IPS-18a (cell line): ENCODE measurements around the gene IRAK3.
"Not testable (repeated sequence)": the region's sequence is repeated elsewhere in the genome, so short reads cannot be mapped to it uniquely, and the experiment has no call there.

ENCODE experiments used
- H3K27ac ChIP-seq: one replicate; pipeline ENCODE4 v1.5.1; 2013; ENCODE audit warnings: low read length
- H3K27me3 ChIP-seq: one replicate; pipeline ENCODE4 v1.6.1; 2013; ENCODE audit warnings: mild to moderate bottlenecking, low read length; ENCODE audit not compliant: control insufficient read depth, insufficient read depth
- H3K36me3 ChIP-seq: one replicate; pipeline ENCODE4 v1.6.1; 2013; ENCODE audit warnings: low read depth, low read length; ENCODE audit not compliant: control insufficient read depth
- H3K4me1 ChIP-seq: one replicate; pipeline ENCODE4 v1.6.1; 2013; ENCODE audit warnings: low read depth, low read length; ENCODE audit not compliant: control insufficient read depth
- H3K4me3 ChIP-seq: one replicate; pipeline ENCODE4 v1.5.1; 2013; ENCODE audit warnings: low read length
- H3K9ac ChIP-seq: one replicate; pipeline ENCODE4 v1.6.1; 2013; ENCODE audit warnings: mild to moderate bottlenecking, low read length, moderate library complexity
- H3K9me3 ChIP-seq: one replicate; pipeline ENCODE4 v1.6.1; 2013; ENCODE audit warnings: low read depth, low read length; ENCODE audit not compliant: control insufficient read depth

IRAK3 gene

DNA sequence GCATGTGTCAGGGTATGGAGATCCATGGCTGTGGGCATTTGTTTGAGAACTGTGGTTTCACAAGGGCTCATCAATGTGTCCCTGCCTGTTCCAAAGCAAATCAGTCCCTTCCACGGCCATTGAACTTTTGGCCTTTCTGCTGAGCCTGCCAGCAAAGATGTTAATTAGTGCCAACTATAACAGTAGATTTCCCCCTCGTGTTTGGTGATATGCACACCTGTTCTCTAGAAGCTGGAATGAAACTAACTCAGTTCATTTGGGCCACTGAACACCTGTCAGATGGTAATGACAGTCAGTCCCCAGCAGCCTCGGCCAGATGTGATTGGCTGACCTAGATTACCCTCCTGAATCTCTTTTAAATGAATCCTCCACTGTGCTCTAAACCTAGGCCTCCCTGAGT lies 43.2 kb downstream of the IRAK3 start:
- Histone ChIP-seq H3K27me3 (peaks cover 8% of the 10 kb centered on the region), H3K4me1 (no peaks in the 10 kb centered on the region), H3K27ac (no peak overlapping the region), H3K9me3 (no peaks in the 10 kb centered on the region), H3K9ac (no peak overlapping the region), H3K36me3 (no peaks in the 10 kb centered on the region), H3K4me3 (no peak overlapping the region)

DNA sequence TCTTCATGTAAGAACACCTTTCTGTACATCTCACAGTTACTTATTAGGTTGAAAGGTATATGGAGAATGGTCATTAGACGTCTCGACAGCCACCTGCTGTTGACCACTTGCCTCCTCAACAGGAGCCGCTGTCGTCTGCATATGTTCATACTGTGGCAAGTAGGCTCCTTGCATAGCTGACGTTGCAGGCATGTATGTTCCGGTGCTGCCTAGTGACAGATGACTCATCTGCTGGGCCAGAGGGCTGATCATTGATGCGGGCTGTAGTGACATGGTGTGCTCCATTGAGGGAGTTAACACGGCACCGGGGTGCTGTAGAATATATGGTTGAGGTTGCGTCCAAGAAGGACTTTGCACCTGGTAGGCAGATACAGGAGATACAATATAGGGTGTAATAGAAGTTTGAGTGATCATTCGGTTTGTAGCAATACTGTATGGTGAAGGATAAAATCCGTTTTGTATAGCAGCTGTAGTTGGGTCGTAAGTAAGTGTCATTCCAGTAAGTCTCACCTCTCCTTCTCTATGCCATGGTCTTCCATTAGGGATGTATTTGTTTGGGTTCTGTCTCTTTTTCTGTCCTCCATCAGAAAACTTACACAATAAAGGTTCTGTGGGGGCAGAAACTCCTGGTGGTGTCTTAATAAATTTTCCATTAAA lies 45.2 kb downstream of the IRAK3 start:
- not testable (repeated sequence) for H3K9ac ChIP-seq, H3K9me3 ChIP-seq, H3K4me3 ChIP-seq, H3K36me3 ChIP-seq, H3K4me1 ChIP-seq, H3K27me3 ChIP-seq, H3K27ac ChIP-seq

DNA sequence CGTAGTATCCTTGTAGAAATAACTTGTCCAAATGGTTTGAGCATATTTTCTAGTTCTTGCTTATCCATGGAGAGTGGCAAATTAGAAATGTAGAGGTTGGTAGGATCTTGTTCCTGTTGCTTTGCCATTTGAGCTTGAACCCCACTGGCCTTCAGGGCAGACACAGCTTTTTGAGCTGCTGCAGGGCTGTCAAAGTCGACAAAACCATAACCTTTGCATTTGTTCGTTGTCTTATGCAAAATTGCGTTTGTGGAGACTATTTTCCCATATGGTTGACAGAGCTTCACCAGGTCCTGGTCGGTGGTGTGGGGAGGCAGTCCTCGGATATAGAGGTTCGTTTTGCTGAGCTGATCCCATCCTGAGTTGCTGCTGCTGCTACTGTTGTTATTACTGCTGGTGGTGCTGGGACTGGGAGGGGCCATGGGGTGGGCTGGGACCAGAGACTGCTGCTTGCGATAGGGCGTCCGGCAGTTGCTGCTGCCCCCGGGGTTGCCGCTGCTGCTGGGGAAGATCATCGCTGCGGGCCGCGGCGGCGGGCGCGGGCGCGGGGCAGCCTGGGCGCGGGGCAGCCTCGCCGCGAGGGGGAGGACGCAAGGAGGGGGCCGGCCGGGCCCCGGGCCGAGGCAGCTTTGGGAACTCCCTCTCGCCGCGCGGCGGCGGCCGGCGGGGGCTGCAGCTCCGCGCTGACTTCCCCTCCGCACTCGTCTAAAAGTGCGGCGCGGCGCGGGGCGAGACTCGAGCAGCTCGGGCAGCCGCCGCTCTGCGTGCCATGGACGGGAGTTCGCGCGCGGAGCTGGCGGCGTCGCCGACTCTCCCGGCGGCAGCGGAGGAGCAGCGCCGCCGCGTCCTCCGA lies 46.0 kb downstream of the IRAK3 start:
- H3K27ac ChIP-seq, H3K27me3 ChIP-seq, H3K9ac ChIP-seq, H3K9me3 ChIP-seq, H3K36me3 ChIP-seq, H3K4me1 ChIP-seq: not testable (repeated sequence)
- H3K4me3 ChIP-seq = peak overlapping the region; percentile 49

DNA sequence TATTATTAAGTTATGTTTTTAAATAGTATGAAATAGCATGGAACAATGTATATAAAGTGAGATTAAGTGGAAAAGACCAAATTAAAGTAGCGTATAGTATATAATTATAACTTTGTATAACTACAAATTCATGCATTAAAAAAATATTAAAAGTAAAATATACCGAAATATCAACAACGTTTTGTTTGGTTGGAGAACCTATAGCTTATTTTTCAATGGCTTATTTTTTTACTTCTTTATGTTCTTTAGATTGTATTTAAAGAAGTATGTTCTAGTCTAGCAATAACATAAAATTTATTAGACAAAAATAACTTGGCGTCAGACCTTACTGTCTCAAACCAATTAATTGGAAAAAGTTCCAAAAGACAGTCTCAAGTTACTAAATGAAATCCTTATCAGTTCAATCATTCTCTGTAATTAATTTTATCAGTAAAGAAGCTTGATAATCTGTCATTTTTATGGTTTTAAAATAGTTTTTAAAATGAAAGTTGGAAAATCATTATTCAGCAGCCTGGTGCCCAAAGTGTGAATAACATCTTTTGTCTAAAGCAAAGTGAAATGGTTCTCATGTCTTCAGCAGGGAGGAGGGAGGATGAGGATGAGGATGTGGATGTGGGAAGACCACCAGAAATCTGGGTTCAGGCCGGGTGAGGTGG lies 46.7 kb downstream of the IRAK3 start:
- no peak overlapping the region for H3K9ac ChIP-seq
- H3K4me3 ChIP-seq = peak overlapping the region; percentile 49
- no peaks in the 10 kb centered on the region for H3K9me3 ChIP-seq
- no peaks in the 10 kb centered on the region for H3K36me3 ChIP-seq
- H3K27me3 ChIP-seq = peaks cover 8% of the 10 kb centered on the region
- H3K4me1 ChIP-seq = peaks cover 3% of the 10 kb centered on the region
- H3K27ac ChIP-seq = no peak overlapping the region

DNA sequence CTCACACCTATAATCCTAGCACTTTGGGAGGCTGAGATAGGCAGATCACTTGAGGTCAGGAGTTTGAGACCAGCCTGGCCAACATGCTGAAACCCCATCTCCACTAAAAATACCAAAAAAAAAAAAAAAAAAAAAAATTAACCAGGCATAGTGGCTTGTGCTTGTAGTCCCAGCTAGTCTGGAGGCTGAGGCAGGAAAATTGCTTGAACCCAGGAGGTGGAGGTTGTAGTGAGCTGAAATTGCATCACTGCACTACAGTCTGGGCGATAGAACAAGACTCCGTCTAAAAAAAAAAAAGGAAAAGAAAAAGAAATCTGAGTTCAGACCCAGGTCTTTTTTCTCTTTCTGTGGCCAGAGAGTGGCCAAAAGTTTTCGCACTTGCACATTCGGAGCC lies 47.3 kb downstream of the IRAK3 start:
- H3K4me1 ChIP-seq, H3K27me3 ChIP-seq, H3K36me3 ChIP-seq, H3K4me3 ChIP-seq, H3K9me3 ChIP-seq, H3K27ac ChIP-seq, H3K9ac ChIP-seq: not testable (repeated sequence)

DNA sequence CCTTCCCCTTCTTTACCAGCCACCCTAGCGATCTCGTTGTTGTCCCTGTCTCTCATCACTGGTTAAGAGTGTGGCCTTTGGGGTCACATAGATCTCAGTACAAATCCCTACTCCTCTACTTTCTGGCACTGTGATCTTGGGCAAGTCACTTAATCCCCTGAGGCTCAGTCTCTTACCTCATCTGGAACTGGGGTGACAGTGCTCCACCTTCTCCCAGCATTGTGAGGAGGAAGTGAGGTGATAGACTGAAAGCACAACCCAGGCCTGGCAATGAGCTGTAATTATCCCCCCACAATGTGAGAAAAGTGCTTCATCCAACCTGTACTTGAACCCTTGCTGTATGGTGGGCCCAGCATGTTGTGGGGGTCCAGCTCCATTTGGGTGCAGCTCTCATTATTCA lies 48.0 kb downstream of the IRAK3 start:
- no peaks in the 10 kb centered on the region for H3K9me3 ChIP-seq
- peaks cover 8% of the 10 kb centered on the region for H3K27me3 ChIP-seq
- peaks cover 3% of the 10 kb centered on the region for H3K4me1 ChIP-seq
- H3K27ac ChIP-seq = no peak overlapping the region
- H3K36me3 ChIP-seq = no peaks in the 10 kb centered on the region
- no peak overlapping the region for H3K4me3 ChIP-seq
- H3K9ac ChIP-seq = no peak overlapping the region

DNA sequence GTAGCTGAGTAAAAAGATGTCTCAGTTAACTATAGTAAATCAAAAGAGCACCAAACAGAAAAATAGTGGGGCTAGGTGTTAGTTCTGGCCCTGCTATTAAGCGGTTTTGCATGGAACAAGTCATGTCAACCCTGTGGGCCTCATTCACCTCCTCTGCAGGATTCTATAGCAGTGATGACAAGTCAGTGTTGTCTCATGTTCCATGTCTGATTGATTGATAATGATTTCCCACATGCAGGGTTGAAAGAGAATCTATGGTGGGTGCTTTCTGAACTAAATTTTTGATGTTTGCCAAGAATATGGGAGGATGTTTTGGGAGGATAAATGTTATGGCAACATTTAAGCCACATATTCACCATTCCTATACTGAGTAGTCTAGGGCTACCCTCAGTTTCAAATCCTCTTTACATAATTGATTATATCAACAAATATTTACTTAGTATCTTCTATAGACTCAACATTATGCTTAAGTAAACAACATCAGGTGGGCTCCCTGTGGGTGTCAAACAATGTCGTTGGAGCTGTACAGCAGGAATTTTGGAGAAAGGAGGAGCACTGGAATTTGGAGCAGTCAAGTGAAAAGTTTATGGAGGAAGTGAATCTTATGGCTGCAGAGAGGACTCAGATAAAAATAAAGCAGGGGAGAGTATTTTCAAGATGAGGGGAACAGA lies 48.6 kb downstream of the IRAK3 start:
- Histone ChIP-seq H3K27me3 (peaks cover 8% of the 10 kb centered on the region), H3K36me3 (no peaks in the 10 kb centered on the region), H3K27ac (no peak overlapping the region), H3K9ac (no peak overlapping the region), H3K4me1 (peaks cover 3% of the 10 kb centered on the region), H3K4me3 (no peak overlapping the region), H3K9me3 (no peaks in the 10 kb centered on the region)

DNA sequence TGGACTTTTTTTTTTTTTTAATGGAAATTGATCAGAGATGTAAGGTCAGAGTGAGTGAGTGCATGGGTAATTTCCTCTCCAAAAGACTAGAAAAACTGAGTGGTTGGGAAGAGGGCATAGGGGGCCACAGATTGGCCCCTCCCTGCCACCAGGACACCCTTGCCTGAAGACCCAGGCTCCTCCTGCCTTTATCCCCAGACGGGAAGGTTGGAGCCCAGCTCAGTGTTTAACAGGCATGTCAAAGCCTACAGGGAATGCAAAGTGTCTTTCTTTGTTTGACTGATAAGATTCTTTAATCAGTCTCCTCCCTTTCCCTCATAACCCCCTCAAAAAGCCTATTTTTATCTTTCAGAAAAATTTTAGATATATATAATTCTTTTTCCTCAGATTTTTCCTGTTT lies 50.3 kb downstream of the IRAK3 start:
- H3K4me3 ChIP-seq = no peak overlapping the region
- no peaks in the 10 kb centered on the region for H3K36me3 ChIP-seq
- H3K4me1 ChIP-seq = peaks cover 3% of the 10 kb centered on the region
- H3K27ac ChIP-seq = no peak overlapping the region
- peaks cover 8% of the 10 kb centered on the region for H3K27me3 ChIP-seq
- H3K9me3 ChIP-seq = no peaks in the 10 kb centered on the region
- no peak overlapping the region for H3K9ac ChIP-seq

DNA sequence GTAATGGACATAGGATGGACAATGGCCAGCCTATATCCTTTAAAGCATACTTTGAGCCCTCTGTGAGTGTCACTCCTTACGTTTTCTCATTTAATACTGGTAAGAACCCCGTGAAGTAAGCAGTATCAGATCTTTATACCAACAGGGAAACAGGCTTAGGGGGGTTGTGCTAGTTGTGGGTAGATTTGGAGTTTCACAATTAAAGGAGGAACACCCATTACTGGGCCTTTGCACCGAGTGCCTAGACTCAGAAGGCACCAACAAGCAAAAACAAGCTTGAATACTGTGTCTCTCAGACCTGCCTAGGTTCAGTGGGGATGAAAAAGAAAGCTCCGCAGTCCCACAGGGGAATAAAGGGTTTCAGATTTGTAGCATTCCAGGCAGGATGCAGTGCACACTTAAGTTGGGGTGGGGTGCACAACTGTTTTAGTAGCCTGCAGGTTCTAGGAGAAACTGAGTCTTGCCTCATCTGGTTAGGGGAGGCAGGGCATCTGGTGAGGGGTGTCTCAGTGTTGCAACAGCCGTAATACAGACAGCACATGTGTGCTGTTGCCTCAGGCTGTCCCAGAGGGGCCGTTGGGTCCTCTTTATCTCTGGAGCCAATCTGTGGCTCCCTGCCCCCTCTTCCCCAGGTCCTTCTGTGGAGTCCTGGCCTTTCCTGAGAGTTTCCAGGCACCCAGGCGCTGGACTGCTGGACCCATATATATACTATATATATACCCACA lies 51.2 kb downstream of the IRAK3 start:
- no peaks in the 10 kb centered on the region for H3K36me3 ChIP-seq
- H3K4me3 ChIP-seq = no peak overlapping the region
- no peak overlapping the region for H3K9ac ChIP-seq
- no peak overlapping the region for H3K27ac ChIP-seq
- H3K9me3 ChIP-seq = no peaks in the 10 kb centered on the region
- peaks cover 8% of the 10 kb centered on the region for H3K27me3 ChIP-seq
- peaks cover 3% of the 10 kb centered on the region for H3K4me1 ChIP-seq

DNA sequence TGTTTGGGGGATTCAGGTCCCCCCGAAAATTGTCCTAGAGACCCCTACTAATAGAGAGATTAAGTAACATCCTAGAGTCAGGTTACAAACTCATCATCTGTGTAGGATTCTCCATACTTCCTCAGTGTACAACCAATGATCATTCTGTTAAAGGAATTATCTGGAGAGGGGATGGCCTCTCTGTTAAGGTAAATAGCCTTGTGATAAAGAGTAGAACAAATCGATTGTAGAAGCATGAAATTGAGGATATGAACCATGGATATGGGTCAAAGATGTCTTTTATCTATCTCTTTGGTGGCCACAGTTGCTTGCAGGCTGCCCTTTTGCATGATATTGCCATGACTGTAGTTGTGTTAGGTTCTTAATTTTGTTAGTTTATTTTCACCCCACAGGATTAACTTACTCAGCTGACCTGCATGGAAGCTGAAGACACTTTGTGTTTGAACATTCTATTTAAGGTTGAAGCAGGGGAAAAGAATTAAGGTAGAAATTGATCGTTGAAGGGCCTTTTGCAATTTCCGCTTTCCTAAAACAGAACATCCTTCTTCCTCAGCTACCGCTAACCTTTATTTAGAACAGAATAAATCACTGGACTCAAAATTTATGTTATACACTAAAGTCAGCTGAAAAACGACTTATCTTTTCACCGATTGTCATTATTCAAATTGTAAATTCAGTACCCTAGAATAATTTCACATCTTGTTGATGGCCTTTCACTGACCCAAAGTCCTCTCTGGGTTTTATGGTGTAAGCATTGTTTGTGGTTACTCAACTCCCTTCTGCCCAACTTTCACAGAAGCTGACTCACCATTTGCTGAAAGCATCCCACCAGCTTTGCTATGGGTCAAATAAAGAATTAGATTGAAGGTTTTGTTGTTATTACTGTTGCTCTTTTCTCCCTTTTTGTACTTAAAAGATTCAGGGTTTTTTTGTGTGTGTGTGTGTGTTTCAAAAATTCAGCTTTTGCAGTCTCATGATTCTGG lies 52.3 kb downstream of the IRAK3 start:
- Histone ChIP-seq H3K9me3 (no peaks in the 10 kb centered on the region), H3K4me3 (no peak overlapping the region), H3K27ac (no peak overlapping the region), H3K27me3 (no peaks in the 10 kb centered on the region), H3K4me1 (peaks cover 3% of the 10 kb centered on the region), H3K36me3 (no peaks in the 10 kb centered on the region), H3K9ac (no peak overlapping the region)
